NB4 (cell line): Measurements from ENCODE around the gene DOK6.

Experiments
- CTCF ChIP-seq: IDR thresholded peaks from one replicate; pipeline ENCODE4 v1.5.1; 2012; ENCODE audit warnings: low read depth, low read length
- POLR2A ChIP-seq: IDR thresholded peaks from 2 replicates; pipeline ENCODE4 v1.6.1; 2011; ENCODE audit warnings: mild to moderate bottlenecking; ENCODE audit not compliant: insufficient read length; ENCODE audit errors: extremely low read depth

- TF ChIP-seq CTCF (no peak), POLR2A (no peak)
These were observed 94.2 kb downstream of the DOK6 start for GRCh38 chr18:69494841-69495240.
